Smooth muscle cell of the brain vasculature (primary cell): ENCODE results near the gene ZNF467.

Source experiments
- DNase-seq: peaks from one replicate; pipeline ENCODE4 v3.0.0-alpha.2; 2012; ENCODE audit warnings: low read depth, low spot score

ZNF467 gene

DNA sequence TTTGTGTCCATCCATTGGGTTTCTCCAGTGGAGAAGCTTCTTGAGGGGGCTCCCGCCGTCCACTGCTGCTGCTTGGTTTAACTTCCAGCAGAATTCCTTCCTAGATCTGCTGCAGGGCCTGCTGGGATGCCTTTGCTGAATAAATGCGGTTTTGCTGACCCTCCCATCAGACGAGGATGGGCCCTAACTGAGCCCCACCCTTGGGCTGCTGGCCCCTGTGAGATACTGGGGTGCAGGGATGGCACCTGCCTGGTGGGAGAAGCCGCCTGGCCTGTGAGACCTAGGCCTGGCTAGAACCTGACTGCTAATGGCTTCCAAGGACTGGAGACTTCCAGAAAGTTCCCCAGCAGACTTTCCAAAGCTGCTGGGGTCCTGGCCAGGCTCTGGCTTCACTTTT, 43.8 kb downstream of the ZNF467 start:
- DNase-seq: no peak

DNA sequence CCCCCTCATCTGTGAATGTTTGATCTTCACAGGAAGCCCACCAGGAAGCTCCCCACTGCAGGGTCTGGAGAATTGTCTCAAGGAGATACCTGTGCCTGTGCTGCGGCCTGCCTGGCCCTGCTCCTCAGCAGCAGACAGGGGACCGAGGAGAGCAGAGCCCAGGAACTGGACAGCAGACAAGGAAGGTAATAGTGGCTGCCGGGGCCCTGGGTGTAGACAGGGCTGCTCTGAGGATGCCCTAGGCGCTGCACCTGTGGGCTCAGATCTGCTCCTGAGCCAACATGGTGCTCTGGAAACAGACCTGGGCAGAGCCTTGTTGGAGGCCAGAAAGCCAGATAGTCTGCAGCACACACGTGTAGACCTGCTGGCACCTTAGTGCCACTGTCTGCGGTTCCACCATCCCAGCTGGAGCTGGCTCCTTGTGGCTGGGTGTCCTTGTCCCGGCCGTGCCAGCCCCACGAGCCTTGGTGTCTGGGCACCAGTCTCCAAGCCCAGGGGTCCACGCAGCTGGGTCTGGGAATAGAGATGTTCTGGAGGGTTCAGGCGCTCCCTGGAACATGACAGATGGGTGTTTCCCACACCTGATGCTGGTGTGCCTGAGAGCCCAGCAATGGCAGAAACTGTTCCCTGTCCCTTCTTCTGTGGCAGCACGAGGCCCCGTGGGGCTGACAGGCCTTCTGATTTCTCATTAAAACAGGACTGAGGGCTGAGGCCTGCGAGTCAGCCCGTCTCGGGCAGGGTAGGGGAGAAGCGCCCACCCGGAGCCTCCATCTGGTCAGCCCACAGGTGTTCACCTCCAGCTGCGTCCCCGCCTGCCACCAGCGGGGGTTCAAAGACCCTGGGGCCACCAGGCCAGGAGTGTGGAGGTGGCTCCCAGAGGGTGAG, 44.7 kb downstream of the ZNF467 start:
- DNase-seq: no peak

- no peak for DNase-seq
Measured at GRCh38 chr7:149727899-149728476, 45.4 kb downstream of the ZNF467 start.

DNA sequence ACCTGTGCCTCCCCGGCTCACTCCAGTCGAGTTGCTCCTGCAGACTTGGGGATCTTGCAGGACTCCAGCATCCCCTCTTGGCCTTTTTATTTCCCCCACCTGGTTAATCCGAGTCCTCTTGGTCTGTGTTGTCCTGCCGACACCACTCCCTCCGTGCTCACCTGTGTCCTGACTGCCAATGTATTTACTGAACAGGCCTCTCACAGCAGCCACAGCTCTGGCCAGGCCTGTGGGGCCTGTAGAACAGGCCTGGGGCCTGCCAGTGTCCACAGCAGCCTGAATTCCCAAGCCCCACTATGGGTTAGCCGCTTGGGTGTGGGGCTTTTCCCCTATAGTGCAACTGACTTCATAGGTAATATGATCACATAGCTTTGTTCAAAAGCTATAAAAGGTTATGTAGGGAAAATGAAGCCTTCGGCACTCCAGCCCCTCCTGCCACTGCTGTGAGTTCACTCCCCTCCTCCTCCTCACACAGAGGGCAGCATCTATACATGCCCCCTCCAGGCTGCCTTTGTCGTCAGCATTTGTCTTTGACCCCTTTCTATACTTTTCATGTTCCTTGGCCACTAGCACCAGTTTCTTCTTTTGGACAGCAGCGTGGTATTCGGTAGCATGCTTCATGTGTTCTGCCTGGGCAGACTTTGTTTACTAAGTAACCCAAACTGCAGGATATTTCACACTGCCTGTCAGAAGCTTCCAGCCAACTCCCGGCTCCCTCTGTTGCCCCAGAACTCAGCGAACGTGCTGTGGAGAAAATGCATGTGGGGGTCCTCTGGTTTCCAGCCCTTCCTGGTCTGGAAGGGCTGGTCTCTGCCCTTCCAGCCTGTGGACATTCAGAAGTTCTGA, 46.1 kb downstream of the ZNF467 start:
- no peak for DNase-seq

- no peak for DNase-seq
Measured at GRCh38 chr7:149725916-149726315, 47.5 kb downstream of the ZNF467 start.

GRCh38 chr7:149725426-149725821, 48.0 kb downstream of the ZNF467 start:
- DNase-seq: no peak

GRCh38 chr7:149724661-149725425, 48.5 kb downstream of the ZNF467 start:
- DNase-seq: no peak

DNA sequence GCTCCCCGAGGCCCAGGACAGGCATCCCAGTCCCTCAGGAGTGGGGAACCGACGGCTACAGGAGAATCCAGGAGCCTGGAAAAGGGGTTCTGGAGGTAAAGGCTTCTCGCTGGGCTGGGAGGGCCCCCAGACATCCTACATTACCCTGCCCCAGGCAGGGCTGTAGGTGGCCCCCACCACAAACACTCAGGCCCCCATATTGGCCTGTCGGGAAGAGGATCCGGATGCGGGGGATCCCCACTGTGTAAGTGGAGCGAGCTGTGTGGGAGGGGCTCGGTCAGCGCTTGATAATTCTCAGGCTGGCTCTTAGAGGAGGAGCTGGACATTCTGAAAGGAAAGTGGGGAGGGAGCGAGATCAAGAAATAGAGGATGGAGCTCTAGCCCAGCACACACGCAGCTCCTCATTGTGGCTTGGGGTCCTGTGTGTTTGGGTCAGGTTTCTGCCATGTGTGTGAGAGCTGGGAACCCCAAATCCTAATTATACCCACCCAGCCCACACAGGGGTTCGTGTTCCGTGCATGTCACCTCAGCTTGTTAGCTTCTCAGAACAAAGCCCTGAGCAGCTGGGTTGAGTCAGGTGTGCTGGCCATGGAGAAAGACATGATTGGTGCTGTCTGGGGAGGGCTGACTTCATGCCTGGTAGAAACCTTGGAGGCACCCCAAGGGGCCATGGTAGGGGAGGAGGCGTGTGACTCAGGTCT, 49.4 kb downstream of the ZNF467 start:
- no peak for DNase-seq

DNA sequence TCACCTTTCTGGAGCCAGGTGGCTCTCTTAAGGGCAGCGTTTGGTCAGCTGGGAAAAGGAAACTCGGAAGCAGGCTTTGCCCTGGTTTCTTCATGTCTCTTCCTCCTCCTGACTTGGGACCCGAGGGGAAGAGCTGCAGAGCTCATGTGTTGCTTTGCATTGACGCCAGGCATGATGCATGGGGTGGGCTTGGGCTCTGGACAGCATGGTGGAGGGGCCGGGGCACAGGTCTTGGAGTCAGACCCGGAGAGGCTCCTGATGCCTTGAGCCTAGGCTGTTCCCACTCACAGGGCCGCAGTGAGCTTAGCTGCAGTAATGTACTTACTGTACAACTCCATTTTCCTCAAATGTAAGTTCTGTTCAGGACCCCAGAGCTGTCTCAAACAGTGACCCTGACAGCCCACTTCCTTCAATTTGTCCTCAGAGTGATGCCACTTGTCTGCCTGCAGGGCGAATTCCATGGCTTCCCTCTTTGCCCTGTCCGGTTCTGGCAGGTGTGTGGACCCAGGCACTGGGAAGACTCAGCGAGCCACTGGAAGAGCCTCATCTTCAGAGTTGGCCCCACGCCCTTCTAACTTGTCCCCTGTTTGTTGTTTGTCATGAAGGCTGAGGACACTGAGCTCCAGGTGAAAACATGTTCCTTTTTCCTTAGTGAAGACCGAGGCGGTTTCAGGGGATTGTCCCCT, 50.2 kb downstream of the ZNF467 start:
- DNase-seq: no peak

DNA sequence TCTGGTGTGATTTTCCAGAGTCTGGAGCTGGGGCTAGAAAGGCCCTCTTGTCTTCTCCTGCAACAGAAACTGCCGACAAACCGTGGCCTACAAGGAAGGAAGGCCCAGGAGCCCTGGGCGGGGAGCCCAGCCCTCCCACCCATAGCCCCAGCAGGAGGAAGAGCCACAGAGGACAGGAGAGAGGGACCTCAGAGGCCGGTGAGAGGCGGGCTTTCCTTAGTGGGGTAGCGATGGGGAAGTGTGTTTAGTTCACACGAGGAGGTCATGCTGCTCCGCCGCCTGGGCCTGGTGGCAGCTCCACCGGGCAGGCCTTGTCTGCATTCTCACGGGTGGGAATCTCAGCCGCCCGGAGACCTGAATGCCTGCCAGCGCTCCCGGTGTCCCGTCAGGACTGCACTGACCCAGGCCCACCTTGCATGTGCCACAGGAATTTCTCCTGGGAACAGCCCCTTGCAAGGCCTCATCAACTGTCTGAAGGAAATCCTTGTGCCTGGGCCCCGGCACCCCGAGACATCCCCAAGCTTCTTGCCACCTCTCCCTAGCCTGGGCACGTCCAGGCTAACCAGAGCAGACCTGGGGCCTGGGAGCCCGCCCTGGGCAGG, 50.9 kb downstream of the ZNF467 start:
- no peak for DNase-seq

GRCh38 chr7:149721084-149721601, 52.2 kb downstream of the ZNF467 start:
- DNase-seq: no peak

GRCh38 chr7:149720372-149721083, 52.9 kb downstream of the ZNF467 start:
- DNase-seq: no peak

- no peak for DNase-seq
Measured at GRCh38 chr7:149719912-149720335, 53.5 kb downstream of the ZNF467 start.

GRCh38 chr7:149719050-149719899, 54.1 kb downstream of the ZNF467 start:
- no peak for DNase-seq

DNA sequence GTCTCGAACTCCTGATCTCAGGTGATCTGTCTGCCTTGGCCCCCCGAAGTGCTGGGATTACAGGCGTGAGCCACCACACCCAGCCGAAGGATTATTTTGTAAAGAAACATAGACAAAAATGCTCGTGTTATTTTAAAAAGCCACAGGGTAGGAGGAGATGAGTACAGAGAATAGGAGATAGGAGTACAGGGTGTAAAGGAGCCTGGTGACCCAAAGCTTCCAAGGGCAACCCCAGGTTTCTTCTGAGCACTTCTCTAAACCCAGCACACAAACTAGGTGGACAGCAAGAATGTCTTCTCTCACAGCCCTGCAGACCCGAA, 54.7 kb downstream of the ZNF467 start:
- DNase-seq: no peak

DNA sequence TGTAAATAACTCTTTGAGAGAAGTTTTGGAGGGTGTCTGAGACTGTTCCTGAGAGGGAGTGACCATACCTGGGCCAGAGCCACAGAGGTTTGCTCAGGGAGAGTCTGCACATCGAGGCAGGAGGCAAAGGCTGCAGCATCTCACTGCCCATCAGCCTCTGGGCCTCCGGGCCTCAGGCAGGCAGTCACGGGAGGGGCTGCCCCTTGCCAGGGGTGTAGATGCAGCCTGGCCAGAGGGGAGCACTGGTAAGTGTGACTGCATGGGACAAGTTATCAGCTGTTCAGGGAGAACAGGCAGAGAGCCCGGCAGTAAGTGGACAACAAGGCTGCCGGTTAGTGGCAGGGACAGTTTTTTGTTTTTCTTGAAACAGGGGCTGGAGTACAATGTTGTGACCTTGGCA, 55.9 kb downstream of the ZNF467 start:
- DNase-seq: no peak

DNA sequence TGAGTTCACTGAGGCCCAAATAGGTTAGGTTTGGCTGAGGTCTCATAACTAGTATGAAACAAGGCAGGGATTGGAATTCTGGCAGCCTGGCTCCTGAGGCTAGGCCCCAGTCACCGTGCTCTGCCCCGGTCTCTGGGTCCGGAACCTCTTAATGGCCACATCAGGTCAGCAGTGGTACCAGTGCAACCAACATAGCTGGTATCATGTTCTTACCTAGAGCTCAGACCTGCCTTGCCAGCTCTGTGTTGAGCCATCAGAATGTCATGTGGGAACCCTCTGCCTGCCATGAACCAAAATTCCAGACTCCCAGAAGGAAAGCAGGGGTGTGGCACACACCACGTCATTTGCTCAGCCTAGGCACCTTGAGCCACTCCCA, 56.5 kb downstream of the ZNF467 start:
- no peak for DNase-seq
